Keratinocyte (primary cell): ENCODE results near the gene EIF2AK2. TPM values are rescaled to one million over a fixed set of nuclear protein-coding genes. Genes with fewer than 3 reads are reported as not detected.

Experiments used
- DNase-seq: peaks from one replicate; pipeline ENCODE4 v3.0.0-alpha.2; 2011; ENCODE audit warnings: low read depth, missing footprints, low spot score
- FAIRE-seq: peaks from 2 replicates; lab custom pipeline; 2011; peaks lifted over from hg19 to GRCh38; lab: Jason Lieb, UNC
- H2AFZ ChIP-seq: 2 replicates; pipeline ENCODE4 v1.6.0; 2012; ENCODE audit warnings: low read length, control low read depth, inconsistent platforms; ENCODE audit not compliant: control insufficient read depth
- H3K27ac ChIP-seq: 2 replicates; pipeline ENCODE4 v1.5.1; 2011; ENCODE audit warnings: low read length; ENCODE audit not compliant: control insufficient read depth, insufficient read depth
- H3K27me3 ChIP-seq: 3 replicates; pipeline ENCODE4 v1.6.0; 2011; ENCODE audit warnings: low read length; ENCODE audit not compliant: control insufficient read depth, insufficient read depth; ENCODE audit errors: extremely low read depth
- H3K36me3 ChIP-seq, 2 experiments: 2 replicates in 1 of 2; 3 replicates in 1 of 2; pipeline ENCODE4 v1.5.1; 2011; ENCODE audit warnings: low read length in 2 of 2, mild to moderate bottlenecking in 1 of 2; ENCODE audit not compliant: control insufficient read depth in 2 of 2, insufficient read depth in 2 of 2; ENCODE audit errors: extremely low read depth in 1 of 2
- H3K4me1 ChIP-seq: 3 replicates; pipeline ENCODE4 v1.5.1; 2011; ENCODE audit warnings: low read length; ENCODE audit not compliant: control insufficient read depth, insufficient read depth; ENCODE audit errors: extremely low read depth
- H3K4me2 ChIP-seq: 3 replicates; pipeline ENCODE4 v1.6.0; 2011; ENCODE audit warnings: low read depth, low read length; ENCODE audit not compliant: control insufficient read depth, insufficient read depth; ENCODE audit errors: extremely low read depth
- H3K4me3 ChIP-seq, 3 experiments: fragments of 200-600 bp in 1 of 3; sonication (generic) in 1 of 3; 2 replicates in 2 of 3; 3 replicates in 1 of 3; pipeline ENCODE4 v1.5.1; 2011 to 2016; ENCODE audit warnings: low read length in 3 of 3, mild to moderate bottlenecking in 3 of 3, control low read depth in 2 of 3, inconsistent platforms in 1 of 3, low read depth in 1 of 3, mixed read lengths in 1 of 3, mixed run types in 1 of 3, moderate library complexity in 1 of 3; ENCODE audit not compliant: control insufficient read depth in 2 of 3, insufficient read depth in 2 of 3; ENCODE audit errors: extremely low read depth in 1 of 3
- H3K79me2 ChIP-seq: 2 replicates; pipeline ENCODE4 v1.6.0; 2012; ENCODE audit warnings: low read length; ENCODE audit not compliant: control insufficient read depth, insufficient read depth
- H3K9ac ChIP-seq: 3 replicates; pipeline ENCODE4 v1.6.0; 2011; ENCODE audit warnings: low read length; ENCODE audit not compliant: control insufficient read depth, insufficient read depth; ENCODE audit errors: extremely low read depth
- H3K9me1 ChIP-seq: 3 replicates; pipeline ENCODE4 v1.6.0; 2011; ENCODE audit warnings: low read length; ENCODE audit not compliant: control insufficient read depth, insufficient read depth; ENCODE audit errors: extremely low read depth
- H3K9me3 ChIP-seq: 2 replicates; pipeline ENCODE4 v1.5.1; 2012; ENCODE audit warnings: low read depth, low read length; ENCODE audit not compliant: control insufficient read depth
- H4K20me1 ChIP-seq: 3 replicates; pipeline ENCODE4 v1.6.0; 2011; ENCODE audit warnings: low read length; ENCODE audit not compliant: control insufficient read depth, insufficient read depth; ENCODE audit errors: extremely low read depth
- CTCF ChIP-seq, 3 experiments: IDR thresholded peaks in 1 of 3; conservative IDR thresholded peaks in 1 of 3; optimal IDR thresholded peaks in 1 of 3; 2 replicates in 2 of 3; 3 replicates in 1 of 3; pipeline versions ENCODE3 to v1.5.1; 2011; ENCODE audit warnings: low read length in 3 of 3, mild to moderate bottlenecking in 3 of 3, moderate library complexity in 2 of 3, control low read depth in 1 of 3, inconsistent platforms in 1 of 3; ENCODE audit not compliant: insufficient read depth in 2 of 3; ENCODE audit errors: extremely low read depth in 1 of 3
- EZH2 ChIP-seq: IDR thresholded peaks from one replicate; pipeline ENCODE4 v1.6.1; 2012; ENCODE audit warnings: inconsistent platforms, mild to moderate bottlenecking, low read length, moderate library complexity
- dilution Hi-C: fragments of 300-500 bp; cut with MboI; formaldehyde crosslinking; loops from one replicate; pipeline ENCODE4 v1.7.0; 2020; ENCODE audit warnings: low sequenced_read_pairs; ENCODE audit not compliant: extremely low pct_ligation_motif_present
- polyA plus RNA-seq, 5 experiments: library from polyadenylated mRNA; depleted of rRNA in 3 of 5; stranded (reverse) in 3 of 5; stranded (forward) in 1 of 5; unstranded in 1 of 5; fragments of >200 nt; gene quantifications; 1 replicate in 1 of 5; 2 replicates in 3 of 5; 3 replicates in 1 of 5; pipeline versions ENCODE4 v1.2.1 to v1.2.3, GENCODE V29; 2011 to 2012; ENCODE audit warnings: missing spikeins in 2 of 5, low read depth in 1 of 5, low replicate concordance in 1 of 5

Gene EIF2AK2
- polyA plus RNA-seq, 1 donor (not counting 4 experiments of a cell fraction or from before 2014, with no cell fraction given), result 54.6 TPM

- Histone ChIP-seq H3K9ac (no peak overlapping the region), H3K4me2 (no peak overlapping the region), H3K9me1 (no peaks in the 10 kb centered on the region), H3K4me3 (no peak overlapping the region), H3K27ac (no peak overlapping the region), H3K27me3 (no peaks in the 10 kb centered on the region), H4K20me1 (no peaks in the 10 kb centered on the region), H3K9me3 (no peaks in the 10 kb centered on the region), H3K4me1 (no peaks in the 10 kb centered on the region), H3K79me2 (no peaks in the 10 kb centered on the region), H2AFZ (no peak overlapping the region), H3K36me3 (peaks cover under 1 to 12% of the 10 kb centered on the region in 2 experiments)
- dilution Hi-C loops, result no loop called here
- DNase-seq (no peak), FAIRE-seq (no peak)
- TF ChIP-seq CTCF (optimal IDR thresholded peaks at IDR 0.05 in 1 of 3, IDR thresholded peaks at IDR 0.05 in 1 of 3, conservative IDR thresholded peaks at IDR 0.05 in 1 of 3; ENCODE audit: extremely low read depth in 1 of 3, insufficient read depth in 2 of 3, low read length in 3 of 3) (no peak), EZH2 (no peak)
Observed at GRCh38 chr2:37060446-37060845, 96.3 kb downstream of the EIF2AK2 start.

- DNase-seq (no peak), FAIRE-seq (no peak)
- H2AFZ ChIP-seq, result no peak overlapping the region
- no peak overlapping the region for H3K4me2 ChIP-seq
- no peak overlapping the region for H3K27ac ChIP-seq
- H3K4me1 ChIP-seq, result no peaks in the 10 kb centered on the region
- dilution Hi-C loops, result no loop called here
- H3K9me3 ChIP-seq, result no peaks in the 10 kb centered on the region
- TF ChIP-seq CTCF (optimal IDR thresholded peaks at IDR 0.05 in 1 of 3, IDR thresholded peaks at IDR 0.05 in 1 of 3, conservative IDR thresholded peaks at IDR 0.05 in 1 of 3; ENCODE audit: extremely low read depth in 1 of 3, insufficient read depth in 2 of 3, low read length in 3 of 3) (no peak), EZH2 (no peak)
- H3K9me1 ChIP-seq, result no peaks in the 10 kb centered on the region
- no peak overlapping the region for H3K4me3 ChIP-seq
- H3K9ac ChIP-seq, result no peak overlapping the region
- no peaks in the 10 kb centered on the region for H3K79me2 ChIP-seq
- H3K27me3 ChIP-seq, result no peaks in the 10 kb centered on the region
- no peaks in the 10 kb centered on the region for H4K20me1 ChIP-seq
- peaks cover 0 to 10% of the 10 kb centered on the region in 2 experiments for H3K36me3 ChIP-seq
Observed at GRCh38 chr2:37059841-37060240, 96.9 kb downstream of the EIF2AK2 start.
